Fibroblast of skin of left quadriceps (primary cell): ENCODE measurements around the gene PTPN4.
"Not testable (repeated sequence)": the region's sequence is repeated elsewhere in the genome, so short reads cannot be mapped to it uniquely, and the experiment has no call there.

Experiments
- DNase-seq, 2 experiments: peaks; one replicate each; pipeline ENCODE4 v3.0.0-alpha.2; 2013; ENCODE audit warnings: low read depth in 2 of 2

PTPN4 gene

GRCh38 chr2:119766944-119767343 lies 7.2 kb downstream of the PTPN4 start:
- DNase-seq: no peak

GRCh38 chr2:119768742-119769141 lies 9.0 kb downstream of the PTPN4 start:
- DNase-seq: no peak

GRCh38 chr2:119769645-119770044 lies 9.9 kb downstream of the PTPN4 start:
- no peak for DNase-seq

- DNase-seq: no peak
These were observed 11.6 kb downstream of the PTPN4 start for GRCh38 chr2:119771331-119771730.

GRCh38 chr2:119772128-119772527 lies 12.4 kb downstream of the PTPN4 start:
- DNase-seq: no peak

GRCh38 chr2:119772767-119773166 lies 13.0 kb downstream of the PTPN4 start:
- no peak for DNase-seq

GRCh38 chr2:119774026-119774425 lies 14.3 kb downstream of the PTPN4 start:
- DNase-seq: no peak

- DNase-seq: no peak
These were observed 15.4 kb downstream of the PTPN4 start for GRCh38 chr2:119775102-119775501.

GRCh38 chr2:119782308-119783027 lies 22.7 kb downstream of the PTPN4 start:
- no peak for DNase-seq

GRCh38 chr2:119784876-119785275 lies 25.2 kb downstream of the PTPN4 start:
- DNase-seq: no peak

- DNase-seq: no peak
These were observed 26.6 kb downstream of the PTPN4 start for GRCh38 chr2:119786295-119786694.

GRCh38 chr2:119788752-119789151 lies 29.0 kb downstream of the PTPN4 start:
- no peak for DNase-seq

GRCh38 chr2:119790466-119790865 lies 30.7 kb downstream of the PTPN4 start:
- DNase-seq: no peak

- DNase-seq: no peak
These were observed 33.2 kb downstream of the PTPN4 start for GRCh38 chr2:119792907-119793312.

GRCh38 chr2:119794237-119794636 lies 34.5 kb downstream of the PTPN4 start:
- no peak for DNase-seq

GRCh38 chr2:119795309-119796303 lies 35.9 kb downstream of the PTPN4 start:
- no peak for DNase-seq

- DNase-seq: no peak
These were observed 40.7 kb downstream of the PTPN4 start for GRCh38 chr2:119800376-119800902.

- no peak for DNase-seq
These were observed 41.3 kb downstream of the PTPN4 start for GRCh38 chr2:119801040-119801439.

- not testable (repeated sequence) for DNase-seq
These were observed 42.3 kb downstream of the PTPN4 start for GRCh38 chr2:119801989-119802388.

GRCh38 chr2:119803101-119803500 lies 43.4 kb downstream of the PTPN4 start:
- DNase-seq: no peak

- DNase-seq: not testable (repeated sequence)
These were observed 44.7 kb downstream of the PTPN4 start for GRCh38 chr2:119804409-119804808.

- DNase-seq: no peak
These were observed 48.9 kb downstream of the PTPN4 start for GRCh38 chr2:119808516-119809147.
